GM19455 (cell line): ENCODE results near the gene P2RX5.

Experiments used
- ATAC-seq: cut with Tn5 transposase; IDR thresholded peaks from one replicate; pipeline ENCODE4 v1.9.1; 2021; ENCODE audit not compliant: unreplicated experiment

The P2RX5 gene

GRCh38 chr17:3626831-3627768 is 68.9 kb downstream of the P2RX5 start:
- no peak for ATAC-seq
